EH (cell line): ENCODE results near the gene CAPZB.
A peak's percentile ranks its signal among the peaks of the same experiment; 100 is the strongest.
"Not testable (repeated sequence)": the region's sequence is repeated elsewhere in the genome, so short reads cannot be mapped to it uniquely, and the experiment has no call there.

ENCODE experiments used
- DNase-seq: peaks from one replicate; pipeline ENCODE4 v3.0.0-alpha.2; 2015; ENCODE audit warnings: low read depth

The CAPZB gene

GRCh38 chr1:19310720-19311502 lies 174.4 kb downstream of the CAPZB start:
- DNase-seq, result no peak

- no peak for DNase-seq
Measured at GRCh38 chr1:19310061-19310460, 175.3 kb downstream of the CAPZB start.

- peak; percentile 83 for DNase-seq
Measured at GRCh38 chr1:19309123-19309813, 176.1 kb downstream of the CAPZB start.

- no peak for DNase-seq
Measured at GRCh38 chr1:19308509-19308907, 176.8 kb downstream of the CAPZB start.

- DNase-seq, result no peak
Measured at GRCh38 chr1:19307794-19308508, 177.4 kb downstream of the CAPZB start.

GRCh38 chr1:19306941-19307340 lies 178.4 kb downstream of the CAPZB start:
- DNase-seq, result no peak

GRCh38 chr1:19305880-19306279 lies 179.5 kb downstream of the CAPZB start:
- DNase-seq, result no peak

GRCh38 chr1:19304081-19304480 lies 181.3 kb downstream of the CAPZB start:
- DNase-seq, result not testable (repeated sequence)

GRCh38 chr1:19300211-19300610 lies 185.1 kb downstream of the CAPZB start:
- DNase-seq, result no peak

- DNase-seq, result no peak
Measured at GRCh38 chr1:19294638-19295037, 190.7 kb downstream of the CAPZB start.

GRCh38 chr1:19289244-19289643 lies 196.1 kb downstream of the CAPZB start:
- no peak for DNase-seq
